Neuronal stem cell (in vitro differentiated cells): ENCODE results near the gene CTNS.

Experiments
- DNase-seq: peaks from one replicate; pipeline ENCODE4 v3.0.0-alpha.2; 2013; ENCODE audit warnings: low spot score
- H2AFZ ChIP-seq: one replicate; pipeline ENCODE4 v1.6.1; 2013; ENCODE audit warnings: mild to moderate bottlenecking, low read length, inconsistent platforms
- H2AK5ac ChIP-seq: 2 replicates; pipeline ENCODE4 v1.6.1; 2013; ENCODE audit warnings: low read depth, mild to moderate bottlenecking, inconsistent platforms, low read length, moderate library complexity, mixed read lengths
- H2BK120ac ChIP-seq: 2 replicates; pipeline ENCODE4 v1.6.1; 2013; ENCODE audit warnings: low read depth, mild to moderate bottlenecking, inconsistent platforms, low read length, moderate library complexity, mixed read lengths
- H2BK12ac ChIP-seq: one replicate; pipeline ENCODE4 v1.6.1; 2013; ENCODE audit warnings: low read length, inconsistent platforms
- H2BK15ac ChIP-seq: 2 replicates; pipeline ENCODE4 v1.6.1; 2013; ENCODE audit warnings: mild to moderate bottlenecking, low read length, inconsistent platforms, mixed read lengths
- H2BK5ac ChIP-seq: one replicate; pipeline ENCODE4 v1.6.1; 2013; ENCODE audit warnings: inconsistent platforms, mild to moderate bottlenecking, low read length, moderate library complexity
- H3K14ac ChIP-seq: one replicate; pipeline ENCODE4 v1.6.1; 2013; ENCODE audit warnings: low read length, inconsistent platforms
- H3K18ac ChIP-seq: 2 replicates; pipeline ENCODE4 v1.6.1; 2013; ENCODE audit warnings: low read length, inconsistent platforms
- H3K23ac ChIP-seq: 2 replicates; pipeline ENCODE4 v1.6.1; 2013; ENCODE audit warnings: low read depth, mild to moderate bottlenecking, mixed read lengths, low read length, inconsistent platforms; ENCODE audit not compliant: poor library complexity
- H3K27ac ChIP-seq: replicated peaks from 3 replicates; pipeline ENCODE4 v1.5.1; 2013; ENCODE audit warnings: low read length, inconsistent platforms
- H3K27me3 ChIP-seq, 3 experiments: 2 replicates each; pipeline ENCODE4 v1.6.1; 2013; ENCODE audit warnings: low read length in 3 of 3, mild to moderate bottlenecking in 2 of 3, inconsistent platforms in 1 of 3, low read depth in 1 of 3, mixed read lengths in 1 of 3, moderate library complexity in 1 of 3; ENCODE audit not compliant: control insufficient read depth in 3 of 3, insufficient read depth in 3 of 3
- H3K36me3 ChIP-seq, 2 donors: replicated peaks in 1 of 2; 2 replicates each; pipeline ENCODE4 v1.6.1; 2013; ENCODE audit warnings: low read length in 2 of 2; ENCODE audit not compliant: control insufficient read depth in 2 of 2, insufficient read depth in 2 of 2
- H3K4ac ChIP-seq: 2 replicates; pipeline ENCODE4 v1.6.1; 2013; ENCODE audit warnings: inconsistent platforms, mild to moderate bottlenecking, low read length, moderate library complexity
- H3K4me1 ChIP-seq, 2 donors: 1 replicate in 1 of 2; 2 replicates in 1 of 2; pipeline ENCODE4 v1.6.1; 2013; ENCODE audit warnings: low read length in 2 of 2, low read depth in 1 of 2; ENCODE audit not compliant: control insufficient read depth in 2 of 2, insufficient read depth in 1 of 2
- H3K4me2 ChIP-seq: one replicate; pipeline ENCODE4 v1.6.1; 2013; ENCODE audit warnings: mild to moderate bottlenecking, low read length, inconsistent platforms; ENCODE audit not compliant: insufficient read depth, poor library complexity, severe bottlenecking
- H3K4me3 ChIP-seq, 2 donors: 2 replicates each; pipeline ENCODE4 v1.5.1; 2013; ENCODE audit warnings: low read length in 2 of 2, mild to moderate bottlenecking in 2 of 2, inconsistent platforms in 1 of 2, moderate library complexity in 1 of 2
- H3K79me1 ChIP-seq: one replicate; pipeline ENCODE4 v1.6.1; 2013; ENCODE audit warnings: low read depth, mild to moderate bottlenecking, inconsistent platforms, low read length, moderate library complexity
- H3K9ac ChIP-seq: one replicate; pipeline ENCODE4 v1.6.1; 2013; ENCODE audit warnings: mild to moderate bottlenecking, low read depth, low read length, inconsistent platforms; ENCODE audit not compliant: poor library complexity
- H3K9me3 ChIP-seq, 2 donors: replicated peaks in 1 of 2; 2 replicates each; pipeline versions ENCODE3 to v1.6.1; 2013; ENCODE audit warnings: low read length in 2 of 2, mild to moderate bottlenecking in 2 of 2, inconsistent platforms in 1 of 2, low read depth in 1 of 2, mixed read lengths in 1 of 2, moderate library complexity in 1 of 2; ENCODE audit not compliant: control insufficient read depth in 2 of 2, insufficient read depth in 1 of 2
- H4K8ac ChIP-seq: one replicate; pipeline ENCODE4 v1.6.1; 2013; ENCODE audit warnings: low read depth, mild to moderate bottlenecking, inconsistent platforms, low read length, moderate library complexity
- H4K91ac ChIP-seq: one replicate; pipeline ENCODE4 v1.6.1; 2013; ENCODE audit warnings: low read length, low read depth, mild to moderate bottlenecking, inconsistent platforms; ENCODE audit not compliant: poor library complexity
- WGBS, 2 donors: extraction: QIAGEN DNeasy Blood & Tissue Kit; methylation state at CpG; one replicate each; pipeline ENCODE4 v1.1.7; 2013; ENCODE audit warnings: missing lambda C conversion rate in 2 of 2, mixed read lengths in 1 of 2; ENCODE audit not compliant: insufficient read length in 2 of 2, insufficient replicate concordance in 1 of 2; ENCODE audit errors: extremely low coverage in 2 of 2; 5-methylcytosine and 5-hydroxymethylcytosine counted together

Gene CTNS

GRCh38 chr17:3710951-3711383, 74.4 kb downstream of the CTNS start:
- no CpG with 5 or more reads among the region's 5 CpGs for WGBS, 2 donors
- Histone ChIP-seq H3K14ac (no peak overlapping the region), H2BK120ac (no peak overlapping the region), H3K36me3 (peaks cover 9 to 29% of the 10 kb centered on the region in 2 donors), H3K9me3 (no peaks in the 10 kb centered on the region), H3K23ac (no peak overlapping the region), H3K4me1 (no peaks in the 10 kb centered on the region), H3K27me3 (no peaks in the 10 kb centered on the region), H3K4ac (no peak overlapping the region), H3K4me3 (no peak overlapping the region), H2AFZ (no peak overlapping the region), H3K27ac (no peak overlapping the region), H2BK15ac (no peak overlapping the region), H3K18ac (no peak overlapping the region), H3K4me2 (no peak overlapping the region), H2BK5ac (no peak overlapping the region), H3K9ac (no peak overlapping the region), H2BK12ac (no peak overlapping the region), H3K79me1 (no peaks in the 10 kb centered on the region), H2AK5ac (no peak overlapping the region), H4K8ac (no peak overlapping the region), H4K91ac (no peak overlapping the region)
- DNase-seq = no peak
